Transverse colon (tissue), 3 donors: ENCODE measurements around the gene TMPO.

Experiments
- EP300 ChIP-seq: sonication (generic); formaldehyde crosslinking; IDR thresholded peaks from one replicate; pipeline ENCODE4 v1.6.1; 2017; ENCODE audit warnings: antibody characterized with exemption, low read depth
- POLR2A ChIP-seq: fragments of 450-650 bp; IDR thresholded peaks from one replicate; pipeline ENCODE4 v1.6.1; 2016; ENCODE audit warnings: antibody characterized with exemption, mild to moderate bottlenecking, moderate library complexity
- TF ChIP-seq, protein P1 (sequence below), 5 experiments: fragments of 200-600 bp in 3 of 5; fragments of 450-650 bp in 2 of 5; sonication (generic) in 3 of 5; IDR thresholded peaks; 1 replicate in 2 of 5; 2 replicates in 3 of 5; pipeline ENCODE4 v1.5.1; 2016 to 2017; ENCODE audit warnings: antibody characterized with exemption in 5 of 5, inconsistent platforms in 3 of 5, mild to moderate bottlenecking in 2 of 5, moderate library complexity in 1 of 5

DNA sequence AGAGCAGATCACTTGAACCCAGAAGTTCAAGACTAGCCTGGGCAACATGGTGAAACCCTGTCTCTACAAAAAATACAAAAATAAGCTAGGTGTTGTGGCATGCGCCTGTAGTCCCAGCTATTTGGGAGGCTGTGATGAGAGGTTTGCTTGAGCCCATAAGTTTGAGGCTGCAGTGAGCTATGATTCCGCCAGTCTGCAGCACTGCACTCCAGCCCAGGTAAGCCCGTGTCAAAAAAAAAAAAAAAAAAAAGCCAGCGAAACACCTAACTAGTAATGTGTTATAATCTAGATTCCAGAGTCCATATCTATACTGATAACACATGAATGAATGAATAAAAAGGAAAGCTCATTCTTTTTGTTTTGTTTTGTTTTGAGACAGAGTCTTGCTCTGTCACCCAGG, 59.6 kb downstream of the TMPO start:
- TF ChIP-seq, protein P1, sequence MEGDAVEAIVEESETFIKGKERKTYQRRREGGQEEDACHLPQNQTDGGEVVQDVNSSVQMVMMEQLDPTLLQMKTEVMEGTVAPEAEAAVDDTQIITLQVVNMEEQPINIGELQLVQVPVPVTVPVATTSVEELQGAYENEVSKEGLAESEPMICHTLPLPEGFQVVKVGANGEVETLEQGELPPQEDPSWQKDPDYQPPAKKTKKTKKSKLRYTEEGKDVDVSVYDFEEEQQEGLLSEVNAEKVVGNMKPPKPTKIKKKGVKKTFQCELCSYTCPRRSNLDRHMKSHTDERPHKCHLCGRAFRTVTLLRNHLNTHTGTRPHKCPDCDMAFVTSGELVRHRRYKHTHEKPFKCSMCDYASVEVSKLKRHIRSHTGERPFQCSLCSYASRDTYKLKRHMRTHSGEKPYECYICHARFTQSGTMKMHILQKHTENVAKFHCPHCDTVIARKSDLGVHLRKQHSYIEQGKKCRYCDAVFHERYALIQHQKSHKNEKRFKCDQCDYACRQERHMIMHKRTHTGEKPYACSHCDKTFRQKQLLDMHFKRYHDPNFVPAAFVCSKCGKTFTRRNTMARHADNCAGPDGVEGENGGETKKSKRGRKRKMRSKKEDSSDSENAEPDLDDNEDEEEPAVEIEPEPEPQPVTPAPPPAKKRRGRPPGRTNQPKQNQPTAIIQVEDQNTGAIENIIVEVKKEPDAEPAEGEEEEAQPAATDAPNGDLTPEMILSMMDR (IDR thresholded peaks at IDR 0.05) = peak in 1 of 5 experiments; percentile 14
- TF ChIP-seq EP300 (no peak), POLR2A (no peak)
